A673 (cell line): ENCODE data around the gene URI1. TPM values are rescaled to one million over a fixed set of nuclear protein-coding genes. Genes with fewer than 3 reads are reported as not detected.

ENCODE experiments used
- BruUV-seq: library from RNA; stranded (reverse); fragments of 400-500 nt; replicated peaks from 2 replicates; lab custom pipeline; 2021; lab: Mats Ljungman, UMichigan
- CTCF ChIA-PET: fragments of 300-600 bp; sonication (Branson Sonifier 250); formaldehyde crosslinking; loops from one replicate; lab custom pipeline; 2022; ENCODE audit warnings: antibody characterized with exemption; lab: Charles Lee
- POLR2A ChIA-PET: fragments of 300-600 bp; sonication (Branson Sonifier 250); formaldehyde crosslinking; loops from one replicate; lab custom pipeline; 2022; ENCODE audit warnings: antibody characterized with exemption; ENCODE audit not compliant: low non-redundant PET; lab: Charles Lee
- DNase-seq: peaks from one replicate; pipeline ENCODE4 v3.0.0-alpha.2; 2015; ENCODE audit warnings: low spot score
- H3K27ac ChIP-seq: fragments of 200-600 bp; sonication (generic); 2 replicates; pipeline ENCODE4 v1.5.1; 2016; ENCODE audit warnings: mixed run types, low read depth, mild to moderate bottlenecking, mixed read lengths, antibody characterized with exemption, low read length; ENCODE audit not compliant: poor library complexity, severe bottlenecking
- H3K27me3 ChIP-seq: fragments of 200-600 bp; sonication (generic); replicated peaks from 2 replicates; pipeline ENCODE4 v1.6.1; 2017; ENCODE audit warnings: mixed run types, low read depth, mild to moderate bottlenecking, mixed read lengths, antibody characterized with exemption, low read length; ENCODE audit not compliant: insufficient read depth, poor library complexity
- H3K36me3 ChIP-seq: fragments of 200-600 bp; sonication (generic); 2 replicates; pipeline ENCODE4 v1.6.1; 2016; ENCODE audit warnings: mixed run types, mild to moderate bottlenecking, mixed read lengths, antibody characterized with exemption, low read length; ENCODE audit not compliant: insufficient read depth, poor library complexity, severe bottlenecking
- H3K4me1 ChIP-seq: fragments of 200-600 bp; sonication (generic); 2 replicates; pipeline ENCODE4 v1.6.1; 2017; ENCODE audit warnings: mixed run types, mild to moderate bottlenecking, mixed read lengths, antibody characterized with exemption, low read length; ENCODE audit not compliant: insufficient read depth, poor library complexity, severe bottlenecking
- H3K4me3 ChIP-seq: fragments of 200-600 bp; sonication (generic); 2 replicates; pipeline ENCODE4 v1.5.1; 2016; ENCODE audit warnings: low read depth, mixed run types, mild to moderate bottlenecking, mixed read lengths, low read length; ENCODE audit not compliant: poor library complexity, severe bottlenecking
- H3K9me3 ChIP-seq: fragments of 200-600 bp; sonication (generic); 2 replicates; pipeline ENCODE4 v1.6.1; 2016; ENCODE audit warnings: mixed run types, low read depth, mild to moderate bottlenecking, mixed read lengths, antibody characterized with exemption, low read length; ENCODE audit not compliant: poor library complexity, severe bottlenecking
- CTCF ChIP-seq: fragments of 300-800, 200-600 bp; sonication (generic); conservative IDR thresholded peaks from 2 replicates; pipeline ENCODE4 v1.5.1; 2017; ENCODE audit warnings: low read depth, mild to moderate bottlenecking, antibody characterized with exemption, low read length, moderate library complexity, mixed read lengths
- EZH2 ChIP-seq: fragments of 200-600 bp; sonication (generic); IDR thresholded peaks from 2 replicates; pipeline ENCODE4 v1.6.1; 2017; ENCODE audit warnings: borderline replicate concordance, low read depth, mild to moderate bottlenecking, mixed read lengths, antibody characterized with exemption, low read length; ENCODE audit not compliant: poor library complexity, severe bottlenecking
- intact Hi-C: fragments of 100-400 bp; cut with micrococcal nuclease; formaldehyde crosslinking; loops from one replicate; pipeline ENCODE4 v1.10.0; 2022; ENCODE audit not compliant: unreplicated experiment
- total RNA-seq: library from RNA; stranded (reverse); gene quantifications from 2 replicates; pipeline ENCODE4 v1.2.3, GENCODE V29; 2021

The URI1 gene
- total RNA-seq, 1 experiment from 2014 or later: 93.0 TPM

- H3K27ac ChIP-seq: no peak overlapping the region
- no peaks in the 10 kb centered on the region for H3K36me3 ChIP-seq
- no peak overlapping the region for H3K4me3 ChIP-seq
- ChIA-PET POLR2A (no interaction called here), CTCF (no interaction called here)
- H3K27me3 ChIP-seq: no peaks in the 10 kb centered on the region
- intact Hi-C loops: no loop called here
- no peaks in the 10 kb centered on the region for H3K9me3 ChIP-seq
- no peak for TF ChIP-seq EZH2
- no peak for TF ChIP-seq CTCF
- peaks cover 76% of the 10 kb centered on the region for H3K4me1 ChIP-seq
- no peak for DNase-seq
- no TSS peak for BruUV-seq
Measured at GRCh38 chr19:29971648-29972047, 29.6 kb downstream of the URI1 start.

GRCh38 chr19:29974701-29975100, 32.7 kb downstream of the URI1 start:
- H3K27me3 ChIP-seq: no peaks in the 10 kb centered on the region
- H3K27ac ChIP-seq: no peak overlapping the region
- ChIA-PET CTCF (no interaction called here), POLR2A (no interaction called here)
- no peak for DNase-seq
- no peak for TF ChIP-seq EZH2
- no peak for TF ChIP-seq CTCF
- intact Hi-C loops: no loop called here
- H3K4me3 ChIP-seq: no peak overlapping the region
- no TSS peak for BruUV-seq
- peaks cover 65% of the 10 kb centered on the region for H3K4me1 ChIP-seq
- no peaks in the 10 kb centered on the region for H3K36me3 ChIP-seq
- no peaks in the 10 kb centered on the region for H3K9me3 ChIP-seq

- TF ChIP-seq EZH2: no peak
- no peak for TF ChIP-seq CTCF
- POLR2A ChIA-PET: no interaction called here
Measured at GRCh38 chr19:29976151-29976943, 34.3 kb downstream of the URI1 start.

More at GRCh38 chr19:29976151-29976943, 34.3 kb downstream of the URI1 start:
- CTCF ChIA-PET: no interaction called here
- no peak overlapping the region for H3K4me3 ChIP-seq
- no peaks in the 10 kb centered on the region for H3K27me3 ChIP-seq
- no peak overlapping the region for H3K27ac ChIP-seq
- DNase-seq: no peak
- H3K36me3 ChIP-seq: no peaks in the 10 kb centered on the region
- H3K4me1 ChIP-seq: peaks cover 56% of the 10 kb centered on the region
- intact Hi-C loops: no loop called here
- no peaks in the 10 kb centered on the region for H3K9me3 ChIP-seq
- BruUV-seq: no TSS peak
